Endothelial cell of umbilical vein (primary cell): Measurements from ENCODE around the gene CPNE8. TPM values are rescaled to one million over a fixed set of nuclear protein-coding genes. Genes with fewer than 3 reads are reported as not detected.
A peak's percentile ranks its signal among the peaks of the same experiment; 100 is the strongest.

Experiments used
- BruUV-seq: library from RNA; stranded (reverse); fragments of 400-500 nt; replicated peaks from 2 replicates; lab custom pipeline; 2021; lab: Mats Ljungman, UMichigan
- CTCF ChIA-PET: fragments of 300-600, 350-600 bp; sonication (Branson Sonifier 250); formaldehyde crosslinking; loops from one replicate; lab custom pipeline; 2021; ENCODE audit warnings: antibody characterized with exemption, inconsistent platforms; lab: Charles Lee
- POLR2A ChIA-PET: fragments of 300-600, 350-600 bp; sonication (Branson Sonifier 250); formaldehyde crosslinking; loops from one replicate; lab custom pipeline; 2021; ENCODE audit warnings: antibody characterized with exemption, inconsistent platforms; lab: Charles Lee
- DNase-seq: peaks from one replicate; pipeline ENCODE4 v3.0.0-alpha.2; 2011; ENCODE audit warnings: low read depth, low spot score
- FAIRE-seq: peaks from 2 replicates; lab custom pipeline; 2011; peaks lifted over from hg19 to GRCh38; lab: Jason Lieb, UNC
- H2AFZ ChIP-seq: 2 replicates; pipeline ENCODE4 v1.6.0; 2012; ENCODE audit warnings: low read depth, low read length, control low read depth, inconsistent platforms
- H3K27ac ChIP-seq: 2 replicates; pipeline ENCODE4 v1.5.1; 2011; ENCODE audit warnings: low read depth, mild to moderate bottlenecking, control low read depth, low read length, moderate library complexity; ENCODE audit not compliant: insufficient read depth
- H3K27me3 ChIP-seq, 2 experiments: 2 replicates each; pipeline versions ENCODE4 v1.6.0 to v1.6.1; 2011; ENCODE audit warnings: low read length in 2 of 2, mixed read lengths in 1 of 2; ENCODE audit not compliant: control insufficient read depth in 2 of 2, insufficient read depth in 2 of 2
- H3K36me3 ChIP-seq, 2 experiments: 2 replicates in 1 of 2; 3 replicates in 1 of 2; pipeline ENCODE4 v1.5.1; 2011; ENCODE audit warnings: low read length in 2 of 2, mild to moderate bottlenecking in 1 of 2, moderate library complexity in 1 of 2; ENCODE audit not compliant: control insufficient read depth in 2 of 2, insufficient read depth in 2 of 2; ENCODE audit errors: extremely low read depth in 1 of 2
- H3K4me1 ChIP-seq: 3 replicates; pipeline ENCODE4 v1.5.1; 2011; ENCODE audit warnings: mild to moderate bottlenecking, low read length; ENCODE audit not compliant: control insufficient read depth, insufficient read depth; ENCODE audit errors: extremely low read depth
- H3K4me2 ChIP-seq: 2 replicates; pipeline ENCODE4 v1.6.1; 2011; ENCODE audit warnings: low read length, control low read depth, mixed read lengths; ENCODE audit not compliant: insufficient read depth
- H3K4me3 ChIP-seq, 3 experiments: fragments of 200-600 bp in 1 of 3; sonication (generic), shearing (Covaris generic) in 1 of 3; replicated peaks in 1 of 3; 2 replicates each; pipeline ENCODE4 v1.5.1; 2011 to 2016; ENCODE audit warnings: control low read depth in 3 of 3, low read length in 3 of 3, mild to moderate bottlenecking in 2 of 3, inconsistent platforms in 1 of 3, low read depth in 1 of 3, moderate library complexity in 1 of 3; ENCODE audit not compliant: insufficient read depth in 1 of 3
- H3K79me2 ChIP-seq: 2 replicates; pipeline ENCODE4 v1.6.0; 2012; ENCODE audit warnings: low read length, inconsistent platforms; ENCODE audit not compliant: control insufficient read depth, insufficient read depth
- H3K9ac ChIP-seq: replicated peaks from 2 replicates; pipeline ENCODE3; 2011; ENCODE audit warnings: low read length, control low read depth; ENCODE audit not compliant: insufficient read depth; ENCODE audit errors: extremely low read depth
- H3K9me1 ChIP-seq: replicated peaks from 3 replicates; pipeline ENCODE4 v1.6.0; 2011; ENCODE audit warnings: mild to moderate bottlenecking, low read length; ENCODE audit not compliant: control insufficient read depth, insufficient read depth; ENCODE audit errors: extremely low read depth
- H3K9me3 ChIP-seq: replicated peaks from 2 replicates; pipeline ENCODE4 v1.5.1; 2012; ENCODE audit warnings: low read length, inconsistent platforms; ENCODE audit not compliant: control insufficient read depth, insufficient read depth
- H4K20me1 ChIP-seq: replicated peaks from 2 replicates; pipeline ENCODE3; 2011; ENCODE audit warnings: mild to moderate bottlenecking, low read length; ENCODE audit not compliant: control insufficient read depth, insufficient read depth; ENCODE audit errors: extremely low read depth
- CTCF ChIP-seq, 2 donors: IDR thresholded peaks; 1 replicate in 1 of 2; 2 replicates in 1 of 2; pipeline ENCODE4 v1.5.1; 2011; ENCODE audit warnings: low read length in 2 of 2, mild to moderate bottlenecking in 2 of 2, moderate library complexity in 2 of 2, control low read depth in 1 of 2, inconsistent platforms in 1 of 2, low read depth in 1 of 2; ENCODE audit not compliant: insufficient read depth in 1 of 2; ENCODE audit errors: extremely low read depth in 1 of 2
- EZH2 ChIP-seq: IDR thresholded peaks from 2 replicates; pipeline ENCODE4 v1.6.1; 2012; ENCODE audit warnings: borderline replicate concordance, low read depth, mild to moderate bottlenecking, moderate library complexity, low read length, inconsistent platforms; ENCODE audit not compliant: severe bottlenecking
- FOS ChIP-seq: IDR thresholded peaks from 2 replicates; pipeline ENCODE4 v1.6.1; 2011; ENCODE audit warnings: mild to moderate bottlenecking, low read length, moderate library complexity, borderline replicate concordance; ENCODE audit not compliant: insufficient read depth
- GATA2 ChIP-seq: IDR thresholded peaks from 2 replicates; pipeline ENCODE4 v1.7.0; 2011; ENCODE audit warnings: low read depth, mild to moderate bottlenecking, moderate library complexity, mixed read lengths, low read length; ENCODE audit not compliant: insufficient read length, insufficient read depth
- JUN ChIP-seq: IDR thresholded peaks from 2 replicates; pipeline ENCODE4 v1.6.1; 2011; ENCODE audit warnings: borderline replicate concordance, low read depth; ENCODE audit not compliant: insufficient read length, insufficient read depth
- MAX ChIP-seq: IDR thresholded peaks from 2 replicates; pipeline ENCODE4 v1.6.1; 2011; ENCODE audit not compliant: insufficient read depth, insufficient read length
- MYC ChIP-seq: IDR thresholded peaks from one replicate; pipeline ENCODE4 v1.6.1; 2011; ENCODE audit warnings: mild to moderate bottlenecking, low read depth, low read length
- POLR2A ChIP-seq: IDR thresholded peaks from 2 replicates; pipeline ENCODE4 v1.6.1; 2012; ENCODE audit warnings: low read depth, mild to moderate bottlenecking, control low read depth, low read length
- POLR2AphosphoS5 ChIP-seq: IDR thresholded peaks from 2 replicates; pipeline ENCODE4 v1.6.1; 2012; ENCODE audit warnings: low read depth, mild to moderate bottlenecking, control low read depth, low read length, moderate library complexity; ENCODE audit not compliant: insufficient read depth
- dilution Hi-C: fragments of 300-500 bp; cut with MboI; formaldehyde crosslinking; loops from one replicate; pipeline ENCODE4 v1.15.0; 2019; ENCODE audit warnings: low sequenced_read_pairs; ENCODE audit not compliant: extremely low pct_ligation_motif_present
- intact Hi-C: fragments of 100-400 bp; cut with micrococcal nuclease; formaldehyde crosslinking; loops from one replicate; pipeline ENCODE4 v1.10.0; 2022
- polyA plus RNA-seq, 4 experiments: library from polyadenylated mRNA; depleted of rRNA in 3 of 4; stranded (reverse) in 3 of 4; unstranded in 1 of 4; fragments of >200 nt; gene quantifications; 2 replicates each; pipeline versions ENCODE4 v1.2.1 to v1.2.3, GENCODE V29; 2011 to 2012; ENCODE audit warnings: missing spikeins in 1 of 4
- total RNA-seq: library from RNA; stranded (reverse); gene quantifications from 2 replicates; pipeline ENCODE4 v1.2.3, GENCODE V29; 2021

Gene CPNE8
- total and polyA plus RNA-seq, 2 donors (not counting 3 experiments of a cell fraction or from before 2014, with no cell fraction given), result 4.4 to 13.7 TPM

GRCh38 chr12:38664661-38665269 lies 240.6 kb downstream of the CPNE8 start:
- Histone ChIP-seq H4K20me1 (no peaks in the 10 kb centered on the region), H3K4me2 (no peak overlapping the region), H3K27ac (no peak overlapping the region), H3K9ac (no peak overlapping the region), H3K4me1 (no peaks in the 10 kb centered on the region), H3K79me2 (no peaks in the 10 kb centered on the region), H3K9me3 (no peaks in the 10 kb centered on the region), H3K4me3 (no peak overlapping the region), H3K36me3 (no peaks in the 10 kb centered on the region), H2AFZ (no peak overlapping the region), H3K27me3 (no peaks in the 10 kb centered on the region), H3K9me1 (no peaks in the 10 kb centered on the region)
- TF ChIP-seq CTCF (IDR thresholded peaks at IDR 0.05; ENCODE audit: extremely low read depth in 1 of 2, insufficient read depth in 1 of 2, low read depth in 1 of 2, low read length in 2 of 2) (peak; percentile 35 to 61), MAX (no peak)
- dilution Hi-C loops, result no loop called here
- peak; percentile 59 for DNase-seq
- intact Hi-C loops, result loop anchor here (1.0 to 5.0 kb wide), 4 partner anchors 242 to 608 kb away; no protein-coding TSS in a partner anchor
- CTCF ChIA-PET, result interaction anchor here (0.5 to 4.5 kb wide), 34 partner anchors 8 to 609 kb away, joined by 3 to 60 read pairs (median 4); partner anchors contain the start of gene CPNE8
- POLR2A ChIA-PET, result no interaction called here
- BruUV-seq, result no TSS peak
- FAIRE-seq, result peak; percentile 4

- Histone ChIP-seq H3K9ac (no peak overlapping the region), H3K27ac (no peak overlapping the region), H3K9me3 (no peaks in the 10 kb centered on the region), H2AFZ (no peak overlapping the region), H3K4me1 (no peaks in the 10 kb centered on the region), H3K36me3 (no peaks in the 10 kb centered on the region), H3K79me2 (no peaks in the 10 kb centered on the region), H3K9me1 (no peaks in the 10 kb centered on the region), H3K27me3 (no peaks in the 10 kb centered on the region), H3K4me3 (no peak overlapping the region), H4K20me1 (no peaks in the 10 kb centered on the region), H3K4me2 (no peak overlapping the region)
- intact Hi-C loops, result loop anchor here (5.0 kb wide), 1 partner anchor 336 kb away; no protein-coding TSS in a partner anchor
- DNase-seq (no peak), FAIRE-seq (no peak)
- ChIA-PET POLR2A (no interaction called here), CTCF (no interaction called here)
- BruUV-seq, result no TSS peak
- dilution Hi-C loops, result no loop called here
- TF ChIP-seq MAX (no peak), FOS (no peak), POLR2A (no peak), POLR2AphosphoS5 (no peak), CTCF (IDR thresholded peaks at IDR 0.05; ENCODE audit: extremely low read depth in 1 of 2, insufficient read depth in 1 of 2, low read depth in 1 of 2, low read length in 2 of 2) (no peak), EZH2 (no peak), GATA2 (no peak), JUN (no peak), MYC (no peak)
Observed at GRCh38 chr12:38662829-38663228, 242.6 kb downstream of the CPNE8 start.
